Frontal cortex (tissue), 4 donors: ENCODE measurements around the gene BDKRB1. TPM values are rescaled to one million over a fixed set of nuclear protein-coding genes. Genes with fewer than 3 reads are reported as not detected.
"Not testable (repeated sequence)": the region's sequence is repeated elsewhere in the genome, so short reads cannot be mapped to it uniquely, and the experiment has no call there.

ENCODE experiments used
- DNase-seq, 2 donors: peaks; one replicate each; pipeline ENCODE4 v3.0.0; 2012; ENCODE audit warnings: low spot score in 2 of 2
- FAIRE-seq: peaks from 2 replicates; lab custom pipeline; 2012; peaks lifted over from hg19 to GRCh38; lab: Jason Lieb, UNC
- total RNA-seq: library from RNA; depleted of rRNA; stranded (reverse); fragments of >200 nt; gene quantifications from one replicate; pipeline ENCODE4 v1.2.3, GENCODE V29; 2014
- donor health status: control.
- donor health status: control.
- donor health status: control.

BDKRB1 gene
- total RNA-seq, 1 donor from 2014 or later: 0.41 TPM

- FAIRE-seq: no peak
- DNase-seq: no peak
Measured at GRCh38 chr14:96231526-96232130, 24.4 kb upstream of the BDKRB1 start.

DNA sequence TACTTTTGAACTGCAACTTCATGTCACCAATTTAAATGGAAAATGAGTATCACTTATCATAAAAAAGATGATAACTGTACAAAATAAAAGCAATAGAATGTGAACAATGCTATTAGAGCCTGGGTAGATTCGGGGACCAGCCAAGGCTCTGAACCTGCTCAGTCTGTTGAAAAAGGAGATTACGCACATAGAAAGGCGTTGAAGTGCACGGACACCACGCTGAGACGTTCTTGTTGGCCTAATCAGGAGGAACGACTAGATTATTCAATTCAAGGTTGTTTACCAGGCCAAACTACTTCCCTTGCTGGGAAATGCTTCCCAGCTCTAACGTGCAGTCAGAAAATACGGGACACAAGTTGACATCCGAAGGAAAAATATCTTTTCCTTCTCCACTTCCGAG, 23.5 kb upstream of the BDKRB1 start:
- FAIRE-seq (no peak), DNase-seq (no peak)

DNA sequence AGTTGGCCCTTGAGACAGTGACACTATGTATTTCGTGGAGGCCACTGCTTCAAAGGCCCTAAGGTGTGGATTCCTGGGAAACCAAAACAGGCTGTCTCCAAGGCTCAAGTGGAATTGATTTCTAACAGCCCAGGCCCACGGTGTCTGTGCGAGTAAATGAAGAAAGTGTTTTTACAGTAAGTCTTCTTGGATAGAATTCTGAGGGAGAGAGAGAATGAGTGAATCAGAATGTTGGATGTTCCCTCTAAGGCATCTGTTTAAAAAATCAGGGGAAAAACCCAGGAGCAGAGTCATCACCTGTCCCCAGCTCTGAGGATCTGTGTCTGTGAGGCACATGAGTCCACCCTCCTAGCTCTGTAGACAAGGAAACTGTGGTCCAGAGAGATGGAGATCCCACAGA, 22.3 kb upstream of the BDKRB1 start:
- FAIRE-seq: no peak
- no peak for DNase-seq

GRCh38 chr14:96235426-96235825, 20.6 kb upstream of the BDKRB1 start:
- no peak for DNase-seq
- no peak for FAIRE-seq

DNA sequence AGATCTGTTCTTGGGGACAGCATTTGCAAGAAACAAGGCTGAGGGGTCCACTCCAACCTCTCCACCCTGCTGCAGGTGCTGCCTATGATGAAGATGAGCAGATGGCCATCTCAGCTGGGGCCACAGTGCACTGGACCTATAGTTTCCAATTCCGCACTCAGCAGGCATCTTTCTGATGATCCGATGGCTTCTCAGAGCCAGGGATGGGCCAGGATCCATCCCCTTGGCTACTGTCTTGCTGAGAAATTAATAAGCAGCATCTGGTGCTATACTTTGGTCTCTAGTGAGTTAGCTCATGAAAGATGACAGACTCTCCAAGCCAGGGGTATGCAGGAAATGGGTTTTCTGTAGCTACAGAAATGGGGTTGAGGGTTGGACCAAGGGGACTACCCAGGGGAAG, 18.4 kb upstream of the BDKRB1 start:
- no peak for DNase-seq
- no peak for FAIRE-seq

GRCh38 chr14:96238676-96239265, 17.2 kb upstream of the BDKRB1 start:
- no peak for DNase-seq
- no peak for FAIRE-seq

GRCh38 chr14:96239711-96240141, 16.3 kb upstream of the BDKRB1 start:
- no peak for DNase-seq
- no peak for FAIRE-seq

- DNase-seq (no peak), FAIRE-seq (no peak)
Measured at GRCh38 chr14:96240641-96241040, 15.4 kb upstream of the BDKRB1 start.

- DNase-seq (no peak), FAIRE-seq (no peak)
Measured at GRCh38 chr14:96242126-96242525, 13.9 kb upstream of the BDKRB1 start.

DNA sequence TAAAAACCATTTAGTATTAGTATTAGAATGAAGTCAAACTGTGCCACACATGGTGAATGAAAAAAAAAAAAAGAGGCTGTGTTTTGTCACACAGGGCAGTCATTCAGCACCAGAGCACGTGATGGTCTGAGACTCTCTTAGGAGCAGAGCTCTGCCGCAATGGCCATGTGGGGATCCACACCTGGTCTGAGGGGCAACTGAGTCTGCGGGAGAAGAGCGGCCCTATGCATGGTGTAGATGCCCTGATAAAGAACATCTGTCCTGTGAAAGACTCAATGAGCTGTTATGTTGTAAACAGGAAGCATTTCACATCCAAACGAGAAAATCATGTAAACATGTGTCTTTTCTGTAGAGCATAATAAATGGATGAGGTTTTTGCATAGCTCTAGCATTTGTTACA, 12.2 kb upstream of the BDKRB1 start:
- FAIRE-seq (no peak), DNase-seq (no peak)

GRCh38 chr14:96245074-96245473, 10.9 kb upstream of the BDKRB1 start:
- not testable (repeated sequence) for DNase-seq, FAIRE-seq

DNA sequence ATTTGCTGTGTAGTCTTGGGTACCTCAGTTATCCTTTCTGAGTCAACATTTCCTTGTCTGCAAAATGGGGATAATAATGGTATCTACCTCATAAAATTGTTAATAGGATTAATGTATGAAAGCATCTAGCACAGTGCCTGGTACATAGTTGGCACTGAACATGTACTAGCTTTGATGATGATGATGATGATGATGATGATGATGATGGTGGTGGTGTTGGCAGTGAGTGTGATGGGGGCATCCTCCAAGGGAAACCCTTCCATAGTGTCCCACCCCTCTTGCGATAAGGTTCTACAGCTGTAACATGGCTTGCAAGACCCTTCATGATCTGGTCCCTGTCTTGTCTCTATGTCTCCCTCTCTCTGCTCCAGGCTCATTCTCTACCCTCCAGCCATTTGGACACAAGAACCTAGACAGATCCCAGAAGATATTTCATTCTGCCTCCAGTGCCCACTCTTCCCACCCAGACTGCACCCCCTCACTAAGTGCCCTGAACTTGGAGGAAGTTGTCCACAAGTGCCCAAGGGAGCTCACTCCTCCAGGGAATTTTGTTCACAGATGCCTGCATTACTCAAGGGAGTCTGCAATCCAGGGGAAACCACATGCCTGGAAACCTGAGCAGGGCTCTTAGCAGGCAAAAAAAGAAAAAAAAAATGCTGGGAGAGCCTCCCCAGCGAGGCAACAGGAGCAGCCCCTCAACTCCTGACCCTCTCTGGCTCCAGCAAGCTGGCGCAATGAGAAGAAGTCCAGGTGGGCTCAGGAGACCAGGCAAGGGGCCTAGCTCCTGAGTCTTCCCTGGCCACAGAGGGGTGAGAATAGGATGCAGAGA, 10.1 kb upstream of the BDKRB1 start:
- no peak for DNase-seq
- no peak for FAIRE-seq

GRCh38 chr14:96246539-96246847, 9.5 kb upstream of the BDKRB1 start:
- DNase-seq: no peak
- FAIRE-seq: no peak

DNA sequence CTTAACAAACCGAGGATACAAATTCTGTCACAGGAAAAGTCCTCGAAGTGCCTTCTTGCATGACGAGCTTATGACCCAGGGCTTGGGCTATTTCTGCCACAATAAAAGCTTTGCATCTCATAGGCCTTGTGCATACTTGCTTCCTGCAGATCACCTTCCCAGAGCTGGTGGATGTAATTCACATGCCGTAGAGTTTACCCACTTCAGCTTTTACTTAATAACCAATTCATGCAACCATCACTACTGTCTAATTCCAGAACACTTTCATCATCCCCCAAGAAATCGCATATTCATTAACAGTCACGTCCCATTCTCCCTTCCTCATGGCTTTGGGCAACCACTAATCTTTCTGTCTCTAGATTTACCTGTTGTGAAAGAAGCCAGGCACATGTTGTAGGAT, 9.0 kb upstream of the BDKRB1 start:
- no peak for FAIRE-seq

GRCh38 chr14:96249029-96249428, 7.0 kb upstream of the BDKRB1 start:
- DNase-seq (no peak), FAIRE-seq (no peak)

More for the DNA sequence above, 9.0 kb upstream of the BDKRB1 start:
- DNase-seq: no peak

DNA sequence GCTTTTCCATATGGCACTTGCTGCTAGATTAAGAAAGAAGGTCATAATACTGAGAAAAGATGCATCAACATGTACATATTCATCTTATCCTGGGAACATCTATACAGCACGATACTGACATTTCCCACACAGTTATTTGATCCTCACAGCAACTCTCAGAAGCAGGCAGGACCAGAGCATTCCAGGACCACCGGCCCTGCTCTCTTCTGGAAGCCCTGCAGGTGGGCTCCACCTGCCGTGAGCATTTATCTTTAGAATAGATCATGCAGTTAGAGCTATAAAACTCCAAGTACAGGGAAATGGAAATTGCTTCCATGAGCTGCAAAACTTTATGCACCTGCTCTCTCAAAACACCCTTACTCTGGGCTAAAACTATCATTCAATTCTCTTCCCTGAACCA, 5.5 kb upstream of the BDKRB1 start:
- no peak for DNase-seq
- FAIRE-seq: no peak

GRCh38 chr14:96251656-96252155, 4.3 kb upstream of the BDKRB1 start:
- no peak for FAIRE-seq
- DNase-seq: no peak

GRCh38 chr14:96252323-96252998, 3.5 kb upstream of the BDKRB1 start:
- DNase-seq: no peak
- FAIRE-seq: no peak

DNA sequence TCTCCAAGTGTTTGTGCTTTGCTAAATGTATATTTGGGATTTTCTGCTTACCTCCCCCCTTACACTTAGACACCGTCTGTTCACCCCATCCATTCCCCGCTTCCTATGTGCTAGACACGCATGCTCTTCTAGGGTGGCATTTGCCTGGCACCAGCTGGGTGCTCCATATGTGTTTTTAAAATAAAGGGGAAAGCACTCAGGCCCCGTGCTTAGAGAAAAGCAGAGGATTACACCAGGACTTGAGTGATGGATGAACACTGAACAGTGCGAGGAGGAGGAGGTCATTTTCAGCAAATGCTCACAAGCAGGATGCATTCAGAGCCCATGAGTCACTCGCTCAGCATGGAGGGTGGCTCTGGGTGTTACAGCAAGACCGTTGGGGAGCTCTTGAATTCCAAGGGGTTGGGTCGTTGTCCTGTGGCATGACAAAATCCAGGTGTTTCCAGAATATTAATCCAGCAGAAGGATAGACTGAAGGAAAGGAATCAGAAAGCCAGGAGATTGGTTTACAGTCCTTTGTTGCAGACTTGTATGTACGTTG, 2.9 kb upstream of the BDKRB1 start:
- FAIRE-seq (no peak), DNase-seq (no peak)

DNA sequence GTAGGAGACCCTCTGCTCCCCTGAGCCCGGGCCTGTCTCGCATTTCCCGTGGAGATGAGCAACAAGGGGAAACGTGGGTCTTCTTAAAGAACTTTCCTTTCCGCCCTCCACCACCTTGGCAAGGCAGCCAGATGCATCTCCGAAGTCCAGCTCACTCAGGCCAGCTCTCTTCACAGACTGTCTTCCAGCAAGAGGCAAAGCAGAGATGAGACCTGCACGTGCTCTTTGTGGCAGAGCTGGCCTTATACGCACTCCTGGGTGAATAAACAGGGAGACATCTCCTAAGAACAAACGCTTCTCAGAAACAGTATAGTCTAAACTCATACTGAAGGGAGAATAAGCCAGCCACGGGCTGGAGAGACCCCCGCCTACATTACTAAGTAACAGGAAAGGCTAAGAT, 1.3 kb upstream of the BDKRB1 start:
- FAIRE-seq: no peak
- DNase-seq: no peak
